Non-pigmented ciliary epithelial cell (primary cell): ENCODE results near the gene LMBRD1.
"Not testable (repeated sequence)": the region's sequence is repeated elsewhere in the genome, so short reads cannot be mapped to it uniquely, and the experiment has no call there.

Experiments used
- DNase-seq: peaks from one replicate; pipeline ENCODE4 v3.0.0-alpha.2; 2010; ENCODE audit warnings: low read depth

LMBRD1 gene

DNA sequence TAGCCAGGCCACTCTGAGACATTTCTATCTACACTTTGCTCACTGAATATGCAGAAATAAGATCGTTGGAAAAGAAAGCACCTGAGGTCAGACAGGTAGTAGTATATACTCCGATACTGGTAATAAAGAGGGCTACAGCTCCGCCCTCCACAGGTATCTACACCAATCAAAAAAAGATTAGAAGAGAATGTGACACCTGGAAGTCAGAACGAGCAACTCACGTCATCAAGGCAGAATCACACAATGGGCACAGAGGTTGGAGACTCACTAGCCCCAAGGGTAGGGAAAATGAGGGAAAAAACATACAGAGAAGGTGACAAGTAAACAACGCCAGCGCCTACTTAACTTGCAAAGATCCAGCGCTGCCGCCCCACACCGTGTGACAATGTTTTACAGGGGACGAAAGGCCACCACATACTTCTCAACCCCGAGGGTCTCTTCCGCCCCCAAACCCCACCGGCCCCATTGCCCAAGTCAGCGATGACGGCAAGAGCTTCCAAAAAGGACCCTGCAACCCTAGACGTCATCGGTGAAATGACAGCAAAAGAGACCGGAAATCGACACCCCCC, 653 bp downstream of the LMBRD1 start:
- DNase-seq, result peak; percentile 13

DNA sequence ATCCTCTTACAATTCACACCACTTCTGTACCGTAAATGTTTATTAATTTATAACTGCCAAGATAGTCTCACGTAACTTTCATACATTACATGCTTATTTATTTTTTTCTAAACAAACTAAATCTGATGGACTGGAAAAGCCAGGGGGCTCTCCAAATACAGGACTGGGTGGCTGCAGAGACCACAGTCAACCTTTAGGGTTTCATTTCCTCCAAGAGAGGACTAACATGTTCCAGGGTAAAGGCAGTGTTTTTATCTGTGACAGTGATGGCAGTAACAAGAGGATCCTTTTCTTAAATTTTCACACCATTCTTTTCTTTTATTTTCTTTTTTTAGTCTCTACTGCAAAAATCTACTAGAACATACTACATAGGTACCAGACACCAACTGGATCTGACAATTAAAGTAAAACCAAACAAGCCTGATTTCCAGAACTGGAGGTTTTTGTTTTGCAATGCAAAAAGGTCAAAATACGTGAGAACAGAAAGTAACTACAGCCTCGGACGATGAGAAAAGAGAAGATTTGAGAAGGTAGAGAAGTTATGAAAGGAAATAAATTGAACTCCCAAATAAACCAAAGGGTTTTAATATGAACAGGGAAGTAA, 1.2 kb downstream of the LMBRD1 start:
- no peak for DNase-seq

DNA sequence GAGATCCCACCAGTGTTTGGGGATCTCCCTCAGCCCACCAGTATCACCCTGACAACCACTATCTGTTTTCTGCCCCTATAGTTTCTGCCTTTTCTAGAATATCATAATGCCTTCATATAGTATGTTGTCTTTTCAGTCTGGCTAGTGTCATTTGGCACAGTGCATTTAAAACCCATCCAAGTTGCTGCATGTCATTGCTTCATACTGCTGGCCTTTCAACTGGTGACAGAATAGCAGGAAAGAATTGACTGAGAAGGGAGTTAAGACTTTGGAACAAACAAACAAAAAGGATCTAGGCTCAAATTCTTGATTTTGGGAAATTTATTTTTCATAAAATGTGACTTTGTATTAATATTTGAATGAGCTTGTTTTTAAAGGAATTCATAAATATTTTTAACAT, 4.5 kb downstream of the LMBRD1 start:
- no peak for DNase-seq

DNA sequence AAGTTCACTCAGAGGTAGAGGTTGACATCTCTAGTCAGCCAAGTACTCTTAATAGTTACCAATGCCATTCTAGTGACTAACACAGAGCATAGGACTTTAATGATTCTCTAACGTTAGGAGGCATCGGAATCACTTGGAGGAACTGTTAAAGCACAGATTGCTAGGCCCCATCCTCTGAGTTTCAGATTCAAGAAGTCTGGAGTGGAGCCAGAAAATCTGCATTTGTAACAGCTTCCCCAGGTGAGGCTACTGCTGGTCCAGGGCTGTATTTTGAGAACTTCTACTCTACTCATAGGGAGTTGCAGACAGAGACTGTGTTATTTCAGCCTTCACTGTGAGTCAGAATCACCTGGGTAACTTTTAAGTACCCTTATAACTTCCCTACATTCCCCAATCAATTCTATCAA, 5.7 kb downstream of the LMBRD1 start:
- no peak for DNase-seq

DNA sequence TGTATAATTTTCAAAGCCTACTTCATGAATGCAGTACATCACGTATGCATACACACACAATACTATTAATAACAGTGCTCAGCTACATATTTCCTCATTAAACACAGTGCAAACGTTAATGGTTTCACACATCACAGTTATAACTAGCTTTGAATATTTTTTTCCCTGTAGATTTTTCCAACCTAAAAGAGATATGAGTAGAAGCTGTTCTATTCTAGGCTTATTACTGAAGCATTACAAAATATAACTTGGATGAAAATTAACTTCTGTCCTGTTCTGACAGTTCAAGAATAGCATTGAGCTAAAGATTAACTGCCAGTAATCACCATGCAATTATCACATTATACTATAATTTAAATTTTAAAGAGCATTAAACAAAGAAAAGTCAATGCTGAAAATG, 6.2 kb downstream of the LMBRD1 start:
- DNase-seq, result no peak

DNA sequence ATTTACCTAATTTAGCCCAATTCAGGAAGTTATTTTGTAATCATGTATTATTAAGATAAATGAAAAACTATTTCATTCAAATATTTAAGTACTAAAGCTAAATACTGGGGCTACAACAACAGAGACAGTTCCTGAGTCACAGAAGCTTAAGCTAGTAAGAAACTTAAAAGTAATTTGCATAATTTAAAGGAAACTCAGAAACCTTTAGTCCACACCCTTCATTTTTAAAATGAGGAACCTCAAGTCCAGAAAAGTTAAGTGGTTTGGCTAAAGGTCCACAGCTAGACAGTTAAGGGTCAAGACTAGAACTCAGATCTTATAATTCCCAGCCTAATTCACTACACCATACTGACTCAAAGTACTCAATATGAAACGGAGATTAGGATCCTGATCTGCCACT, 7.2 kb downstream of the LMBRD1 start:
- DNase-seq, result no peak

DNA sequence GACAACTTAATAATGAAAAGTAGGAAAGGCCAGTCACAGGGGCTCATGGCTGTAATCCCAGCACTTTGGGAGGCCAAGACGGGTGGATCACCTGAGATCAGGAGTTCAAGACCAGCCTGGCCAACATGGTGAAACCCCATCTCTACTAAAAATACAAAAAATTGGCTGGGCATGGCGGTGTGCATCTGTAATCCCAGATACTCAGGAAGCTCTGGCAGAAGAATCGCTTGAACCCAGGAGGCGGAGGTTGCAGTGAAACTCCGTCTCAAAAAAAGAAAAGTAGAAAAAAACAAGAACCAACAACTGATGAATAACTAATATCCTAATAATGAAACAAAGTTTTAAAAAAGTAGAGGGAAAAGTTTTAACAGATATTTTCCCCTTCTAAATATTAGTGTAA, 9.4 kb downstream of the LMBRD1 start:
- not testable (repeated sequence) for DNase-seq

DNA sequence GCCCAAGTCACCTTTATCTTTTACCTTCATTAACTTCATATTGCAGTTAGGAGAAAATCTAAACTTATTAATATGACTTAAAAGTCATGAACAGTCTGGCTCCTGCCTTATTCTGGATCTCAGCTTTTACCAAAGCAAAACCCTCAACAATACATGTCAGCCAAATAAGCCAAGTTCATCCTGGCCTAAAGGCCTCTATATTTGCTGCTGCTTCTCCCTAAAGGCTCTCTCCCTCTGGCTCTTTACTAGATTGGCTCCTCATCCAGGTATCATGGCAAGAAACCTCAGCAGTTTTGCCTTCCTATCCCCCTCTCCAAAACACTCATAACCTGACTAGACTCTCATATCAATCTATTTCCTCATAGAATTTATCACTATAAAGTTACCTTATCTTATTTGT, 11.1 kb downstream of the LMBRD1 start:
- DNase-seq, result no peak

DNA sequence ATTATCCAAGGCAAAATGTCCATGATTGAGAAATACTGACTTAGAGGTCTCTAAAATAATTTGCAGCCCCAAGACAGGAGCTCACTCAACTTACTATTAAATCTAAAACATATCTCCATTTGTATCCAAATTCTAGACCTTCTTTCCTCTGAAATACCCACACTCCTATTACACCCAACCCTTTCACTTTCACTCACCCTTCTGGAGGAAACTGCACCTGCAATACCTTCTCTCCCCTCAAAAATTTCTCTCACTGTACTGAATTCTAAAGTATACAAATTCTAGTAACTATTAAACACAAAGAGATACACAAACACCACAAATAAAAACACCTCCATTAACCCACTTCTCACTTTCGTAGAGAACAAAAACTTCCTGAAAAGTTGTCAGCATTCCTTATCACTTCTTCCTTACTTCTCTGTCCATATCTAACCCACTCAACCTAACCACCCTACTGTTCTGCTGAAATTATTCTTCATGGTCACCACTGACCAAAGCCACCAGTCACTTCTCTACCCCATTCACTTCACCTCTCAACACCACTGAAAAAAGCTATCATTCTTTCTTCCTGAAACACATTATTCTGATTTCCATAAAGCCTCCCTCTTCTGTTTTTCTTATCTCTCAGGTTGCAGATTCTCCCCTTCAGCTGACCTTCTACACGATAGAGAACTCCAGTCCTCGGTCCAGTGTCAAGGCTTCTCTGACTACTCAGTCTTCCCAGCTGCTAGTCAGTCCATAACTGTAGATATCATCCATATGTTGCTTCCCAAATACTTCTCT, 12.0 kb downstream of the LMBRD1 start:
- DNase-seq, result no peak

DNA sequence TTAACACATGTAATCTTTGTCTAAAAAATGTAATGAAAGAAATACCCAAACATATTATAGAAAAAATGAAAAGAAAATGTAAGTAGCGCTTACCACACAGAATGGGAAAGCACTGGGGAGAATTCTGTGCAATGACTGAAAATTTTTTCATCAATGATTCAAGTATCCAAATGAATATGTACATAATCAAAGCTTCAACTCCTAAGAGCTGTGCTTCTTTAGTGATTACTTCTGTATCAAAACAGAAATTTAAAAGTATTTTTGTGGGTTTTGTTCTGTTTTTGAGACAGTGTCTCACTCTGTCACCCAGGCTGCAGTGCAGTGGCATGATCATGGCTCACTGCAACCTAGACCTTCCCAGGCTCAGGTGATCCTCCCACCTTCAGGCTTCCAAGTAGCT, 13.7 kb downstream of the LMBRD1 start:
- DNase-seq, result no peak

DNA sequence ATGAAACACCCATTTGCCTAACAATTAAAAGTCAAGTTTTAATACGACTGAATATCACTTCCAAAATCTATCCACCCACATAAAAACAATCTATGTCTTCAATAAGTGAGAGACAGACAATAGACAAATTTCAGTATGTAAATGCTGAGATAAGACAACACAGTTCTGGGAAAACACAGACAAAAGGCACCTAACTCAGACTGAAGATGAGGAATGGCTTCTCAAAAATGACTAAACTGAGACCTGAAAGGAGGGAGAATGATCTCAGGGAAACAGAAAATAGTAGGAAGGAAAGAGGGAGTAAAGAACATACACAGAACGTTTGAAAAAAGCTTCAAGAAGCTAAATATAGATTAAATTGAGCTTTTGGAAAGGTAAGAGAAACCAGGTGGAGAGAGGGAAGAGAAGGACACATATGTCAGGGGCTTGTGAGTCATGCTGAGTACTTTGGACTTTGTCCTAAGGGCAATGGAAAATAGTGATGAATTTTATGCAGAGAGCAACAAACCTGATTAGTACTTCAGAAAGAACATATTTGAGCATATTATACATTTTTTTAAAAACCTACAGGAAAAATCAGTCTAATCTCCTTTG, 16.1 kb downstream of the LMBRD1 start:
- DNase-seq, result no peak

DNA sequence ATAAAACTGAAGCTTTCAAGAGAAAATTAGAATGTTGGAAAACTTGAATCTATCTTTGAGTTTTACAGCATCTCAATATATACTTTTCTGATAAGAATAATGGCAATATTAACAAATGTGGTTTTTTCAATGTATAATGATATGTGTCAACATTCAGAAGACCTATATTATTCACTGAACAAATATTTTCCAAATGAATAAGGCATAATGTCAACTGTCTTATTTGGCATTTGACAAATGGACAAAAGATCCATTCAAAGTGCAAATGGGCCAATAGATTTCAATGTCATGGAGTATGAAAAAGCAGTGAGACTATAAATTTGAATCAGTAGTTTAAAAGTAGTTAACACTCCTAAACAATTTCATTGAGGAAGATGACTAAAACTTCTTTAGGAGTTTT, 20.9 kb downstream of the LMBRD1 start:
- no peak for DNase-seq

DNA sequence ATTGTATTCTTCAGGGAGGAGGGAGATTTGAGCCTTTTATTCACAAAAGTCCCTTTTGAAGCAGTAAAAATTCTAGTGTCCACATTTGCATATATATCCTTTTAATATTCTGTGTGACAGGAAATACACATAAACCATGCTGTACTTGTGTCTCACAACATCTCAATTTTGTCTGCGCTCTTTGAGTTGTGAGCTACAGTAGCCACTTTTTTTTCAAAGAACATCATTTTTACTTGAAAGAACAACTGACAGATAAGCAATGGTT, 21.3 kb downstream of the LMBRD1 start:
- DNase-seq, result no peak

DNA sequence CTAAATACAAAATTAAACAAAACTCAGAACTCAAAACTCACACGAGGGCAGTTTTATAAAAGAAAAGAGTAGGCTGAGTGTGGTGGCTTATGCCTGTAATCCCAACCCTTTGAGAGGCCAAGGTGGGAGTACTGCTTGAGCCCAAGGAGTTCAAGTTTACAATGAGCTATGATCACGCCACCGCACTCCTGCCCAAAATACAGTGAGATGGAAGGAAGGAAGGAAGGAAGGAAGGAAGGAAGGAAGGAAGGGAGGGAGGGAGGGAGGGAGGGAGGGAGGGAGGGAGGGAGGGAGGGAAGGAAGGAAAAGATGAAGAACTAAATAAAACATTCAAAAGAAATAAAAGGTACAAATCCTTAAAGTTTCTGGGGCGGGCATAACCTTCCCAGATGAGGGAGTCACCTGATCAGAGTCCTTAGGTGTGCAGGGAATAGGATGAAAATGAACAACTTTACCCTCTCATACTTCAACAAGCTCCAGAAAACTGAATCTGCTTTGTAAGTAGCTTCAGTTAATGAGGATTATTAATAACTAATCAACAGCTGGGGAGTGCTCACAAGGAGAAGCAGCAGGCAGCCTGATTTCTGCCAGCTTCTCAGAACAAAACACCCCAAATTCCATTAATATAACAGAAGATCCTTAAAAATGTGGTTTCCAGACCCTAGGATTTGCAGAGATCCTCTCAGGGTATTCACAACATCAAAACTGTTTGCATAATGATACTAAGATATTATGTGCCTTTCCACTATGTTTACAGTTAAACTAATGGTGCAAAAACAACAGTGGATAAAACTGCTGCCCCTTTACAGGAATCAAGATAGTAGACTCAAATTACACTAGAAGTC, 21.8 kb downstream of the LMBRD1 start:
- DNase-seq, result no peak

DNA sequence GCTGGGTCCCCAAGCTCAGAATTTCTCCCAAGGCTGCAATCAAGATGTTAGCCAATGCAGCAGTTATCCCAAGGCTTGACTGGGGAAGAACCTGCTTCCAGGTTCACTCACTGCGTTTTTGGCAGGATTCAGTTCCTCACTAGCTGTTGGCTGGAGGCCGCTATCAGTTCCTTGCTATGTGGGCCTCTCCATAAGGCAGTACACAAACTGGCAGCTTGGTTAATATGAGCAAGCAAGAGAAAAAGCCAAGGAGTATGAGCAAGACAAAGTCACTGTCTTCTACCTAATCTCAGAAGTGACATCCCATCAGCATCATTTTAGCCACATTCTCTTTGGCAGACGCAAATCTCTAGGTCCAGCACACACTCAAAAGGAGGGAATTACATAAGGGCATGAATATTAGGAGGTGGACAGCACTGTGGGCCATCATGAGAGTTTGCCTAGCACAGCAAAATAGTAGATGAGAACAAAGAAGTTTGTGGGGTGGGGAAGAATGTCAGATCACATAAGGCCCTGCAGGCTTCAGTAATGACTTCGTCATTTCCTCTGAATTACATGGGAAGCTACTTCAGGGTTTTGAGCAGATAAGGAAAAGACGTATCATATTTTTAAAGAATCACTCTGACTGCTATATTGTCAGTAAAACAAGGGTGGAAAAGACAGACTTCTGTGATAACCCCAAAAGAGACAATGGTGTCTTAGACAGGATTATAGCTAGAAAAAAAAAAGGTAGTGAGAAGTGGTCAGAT, 25.5 kb downstream of the LMBRD1 start:
- DNase-seq, result no peak

DNA sequence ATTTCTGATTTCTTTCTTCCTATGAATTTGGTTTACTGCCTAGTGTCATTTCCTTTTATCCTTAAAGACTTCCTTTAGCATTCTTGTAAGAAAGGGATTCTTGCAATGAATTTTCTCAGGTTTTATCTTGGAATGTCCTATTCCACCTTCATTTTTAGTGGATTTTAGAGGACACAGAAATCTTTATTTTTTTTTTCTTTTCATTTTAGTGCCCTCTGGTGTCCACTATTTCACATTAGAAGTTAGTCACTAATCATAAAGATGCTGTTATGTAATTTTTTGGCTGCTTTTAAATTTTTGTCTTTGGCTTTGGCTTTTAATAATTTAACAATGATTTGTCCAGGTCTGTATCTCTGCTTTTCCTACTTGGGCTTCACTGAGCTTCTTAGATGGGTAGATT, 28.1 kb downstream of the LMBRD1 start:
- DNase-seq, result no peak

DNA sequence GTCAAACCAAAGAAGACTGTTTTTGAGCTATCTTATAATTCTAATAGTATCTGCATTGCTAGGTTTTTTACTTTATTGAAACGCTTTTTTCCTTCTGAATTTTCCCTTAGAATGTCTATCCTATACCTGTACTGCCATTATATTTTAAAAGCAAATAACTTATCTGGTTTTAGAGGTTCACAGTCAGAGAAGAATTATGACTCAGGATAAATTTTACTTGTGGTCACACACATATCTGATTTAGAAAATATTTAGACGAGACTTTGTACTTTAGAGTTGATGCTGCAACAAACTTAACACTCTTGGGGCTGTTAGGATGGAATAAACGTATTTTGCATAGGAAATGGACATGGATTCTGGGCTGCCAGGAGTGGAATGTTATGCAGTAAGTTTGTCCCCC, 33.0 kb downstream of the LMBRD1 start:
- no peak for DNase-seq

DNA sequence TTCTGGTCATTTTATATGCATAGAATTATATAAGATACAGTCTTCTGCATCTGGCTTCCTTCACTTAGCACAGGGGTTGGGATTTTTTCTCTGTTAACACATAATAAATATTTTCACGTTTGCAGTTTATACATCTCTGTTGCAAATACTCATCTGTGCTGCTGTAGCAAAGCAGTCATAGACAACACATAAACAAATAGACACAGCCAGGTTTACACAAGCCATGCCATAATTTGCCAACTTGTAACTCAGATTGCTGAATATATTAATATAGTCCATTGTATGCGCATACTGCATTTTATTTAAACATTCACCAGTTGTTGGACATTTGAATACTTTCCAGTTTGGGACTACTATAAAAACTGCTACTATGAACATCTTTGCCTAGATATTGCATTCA, 35.0 kb downstream of the LMBRD1 start:
- DNase-seq, result no peak

DNA sequence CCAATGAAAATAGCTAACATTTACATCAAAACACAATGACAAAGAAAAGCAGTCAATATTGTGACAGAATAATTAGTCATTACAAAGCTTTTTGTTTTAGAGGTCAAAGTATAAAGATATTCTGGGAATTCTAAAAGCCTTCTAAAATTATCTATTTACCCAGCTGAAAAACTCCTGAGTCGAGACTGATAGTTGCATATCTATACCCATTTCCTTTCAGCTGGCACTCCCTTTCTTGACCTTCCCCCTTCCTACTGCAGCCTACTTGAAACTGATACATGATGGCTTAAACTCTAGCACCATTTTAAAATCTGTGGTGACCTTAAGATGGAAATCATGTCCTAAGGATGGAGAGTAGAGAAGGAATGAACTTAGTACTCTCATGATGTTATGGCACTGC, 38.6 kb downstream of the LMBRD1 start:
- no peak for DNase-seq

DNA sequence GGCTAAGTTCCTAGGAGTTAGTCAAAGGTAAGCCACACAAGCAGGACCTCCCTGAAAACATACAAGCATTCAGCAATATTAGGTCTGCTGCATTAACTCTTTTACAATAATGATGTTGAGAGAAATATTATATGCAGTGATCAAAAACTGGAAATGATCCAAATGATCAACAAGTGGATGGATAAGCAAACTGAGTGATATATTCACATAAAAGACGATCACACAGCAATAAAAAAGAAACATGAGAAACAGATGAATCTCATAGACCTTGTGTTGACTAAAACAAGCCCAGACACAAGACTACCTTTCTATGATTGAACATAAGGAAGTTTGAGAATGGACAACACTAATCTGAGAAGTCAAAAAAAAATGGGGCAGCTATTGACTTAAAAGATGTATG, 39.9 kb downstream of the LMBRD1 start:
- DNase-seq, result no peak

DNA sequence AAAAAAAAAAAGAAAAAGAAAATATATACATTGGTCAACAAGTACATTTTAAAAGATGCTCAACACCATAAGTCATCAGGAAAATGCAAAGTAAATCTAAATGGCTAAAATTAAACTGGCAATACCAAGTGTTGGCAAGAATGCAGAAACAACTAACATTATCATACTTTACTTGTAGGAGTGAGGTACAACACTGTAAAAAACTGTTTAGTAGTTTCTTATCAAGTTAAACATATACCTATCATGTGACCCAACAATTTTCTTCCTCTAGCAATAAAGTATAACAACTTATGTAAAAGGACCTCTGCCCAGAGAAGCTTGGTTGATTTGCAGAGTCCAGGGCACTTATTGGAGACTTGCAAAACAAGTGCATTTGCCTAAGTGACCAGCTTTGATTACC, 40.4 kb downstream of the LMBRD1 start:
- DNase-seq, result no peak

DNA sequence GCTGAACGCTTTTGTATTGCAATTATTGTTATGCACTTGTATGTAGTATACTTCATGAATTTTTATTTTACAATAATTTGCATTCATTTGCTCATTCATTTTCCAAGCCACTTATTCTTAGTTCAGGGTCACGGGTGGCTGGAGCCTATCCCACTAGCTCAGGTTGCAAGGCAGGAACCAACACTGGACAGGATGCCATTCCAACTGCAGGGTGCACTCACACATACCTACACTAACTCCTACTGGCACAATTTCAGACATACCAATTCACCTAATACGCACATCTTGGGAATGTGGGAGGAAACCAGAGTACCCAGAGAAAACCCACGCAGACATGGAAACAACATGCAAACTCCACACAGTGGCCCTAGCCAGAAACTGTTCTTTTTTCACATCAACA, 61.8 kb downstream of the LMBRD1 start:
- no peak for DNase-seq
